Measurements from ENCODE around the gene FOXD1. TPM values are rescaled to one million over a fixed set of nuclear protein-coding genes. Genes with fewer than 3 reads are reported as not detected.
"Not testable (repeated sequence)": the region's sequence is repeated elsewhere in the genome, so short reads cannot be mapped to it uniquely, and the experiment has no call there.

FOXD1 gene
- total RNA-seq, 1 donor from 2014 or later: 0.09 TPM

DNA sequence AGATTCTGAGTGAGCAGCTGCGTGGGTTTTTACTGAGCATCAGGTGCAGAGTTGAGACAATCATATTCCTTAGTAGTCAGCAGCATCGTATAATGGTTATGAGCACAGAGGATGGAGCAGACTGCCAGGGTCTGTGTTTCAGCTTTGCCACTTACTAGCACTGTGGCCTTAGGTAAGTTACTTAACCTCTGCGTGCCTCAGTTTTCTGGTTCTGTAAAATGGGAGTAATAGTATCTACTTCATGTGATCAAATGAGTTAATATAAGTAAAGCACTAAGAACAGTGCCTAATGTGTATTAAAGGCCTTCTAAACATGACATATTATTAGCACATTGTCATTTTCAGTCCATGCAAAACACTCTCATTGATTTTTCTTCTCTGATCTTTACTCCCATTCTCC, 44.8 kb upstream of the FOXD1 start:
- H3K9me3 Mint-ChIP-seq: no peaks in the 10 kb centered on the region
- TF ChIP-seq, protein P1, sequence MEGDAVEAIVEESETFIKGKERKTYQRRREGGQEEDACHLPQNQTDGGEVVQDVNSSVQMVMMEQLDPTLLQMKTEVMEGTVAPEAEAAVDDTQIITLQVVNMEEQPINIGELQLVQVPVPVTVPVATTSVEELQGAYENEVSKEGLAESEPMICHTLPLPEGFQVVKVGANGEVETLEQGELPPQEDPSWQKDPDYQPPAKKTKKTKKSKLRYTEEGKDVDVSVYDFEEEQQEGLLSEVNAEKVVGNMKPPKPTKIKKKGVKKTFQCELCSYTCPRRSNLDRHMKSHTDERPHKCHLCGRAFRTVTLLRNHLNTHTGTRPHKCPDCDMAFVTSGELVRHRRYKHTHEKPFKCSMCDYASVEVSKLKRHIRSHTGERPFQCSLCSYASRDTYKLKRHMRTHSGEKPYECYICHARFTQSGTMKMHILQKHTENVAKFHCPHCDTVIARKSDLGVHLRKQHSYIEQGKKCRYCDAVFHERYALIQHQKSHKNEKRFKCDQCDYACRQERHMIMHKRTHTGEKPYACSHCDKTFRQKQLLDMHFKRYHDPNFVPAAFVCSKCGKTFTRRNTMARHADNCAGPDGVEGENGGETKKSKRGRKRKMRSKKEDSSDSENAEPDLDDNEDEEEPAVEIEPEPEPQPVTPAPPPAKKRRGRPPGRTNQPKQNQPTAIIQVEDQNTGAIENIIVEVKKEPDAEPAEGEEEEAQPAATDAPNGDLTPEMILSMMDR (IDR thresholded peaks at IDR 0.05; ENCODE audit: unreplicated experiment): no peak
- no peak overlapping the region for H3K4me3 Mint-ChIP-seq
- H3K27me3 Mint-ChIP-seq (ENCODE audit: low read depth): peaks cover 6% of the 10 kb centered on the region
- H3K36me3 Mint-ChIP-seq: no peaks in the 10 kb centered on the region
- H3K4me1 Mint-ChIP-seq: peaks cover 17% of the 10 kb centered on the region
- no peak for DNase-seq (ENCODE audit: low spot score in 2 of 2, unreplicated experiment in 2 of 2)
- H3K27ac Mint-ChIP-seq: no peak overlapping the region

DNA sequence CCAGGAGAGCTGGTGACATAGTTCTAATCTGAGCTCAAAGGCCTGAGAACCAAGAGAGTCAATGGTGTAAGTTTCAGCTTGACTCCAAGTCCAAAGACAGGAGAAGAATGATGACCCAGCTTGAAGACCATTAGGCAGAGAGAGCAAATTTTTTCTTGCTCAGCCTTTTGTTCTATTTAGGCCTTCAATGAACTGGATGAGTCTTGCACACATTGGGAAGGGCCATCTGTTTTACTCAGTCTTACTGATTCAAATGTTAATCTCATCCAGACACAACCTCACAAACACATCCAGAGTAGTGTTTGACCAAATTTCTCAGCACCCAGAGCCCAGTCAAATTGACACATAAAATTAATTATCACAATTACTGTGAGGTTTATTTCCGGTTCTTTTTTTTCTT, 42.6 kb upstream of the FOXD1 start:
- DNase-seq (ENCODE audit: low spot score in 2 of 2, unreplicated experiment in 2 of 2): no peak
- Mint-ChIP-seq H3K27me3 (ENCODE audit: low read depth) (peaks cover 8% of the 10 kb centered on the region), H3K9me3 (no peaks in the 10 kb centered on the region), H3K4me3 (no peak overlapping the region), H3K4me1 (peaks cover 4% of the 10 kb centered on the region), H3K36me3 (no peaks in the 10 kb centered on the region), H3K27ac (no peak overlapping the region)
- TF ChIP-seq, protein P1 (IDR thresholded peaks at IDR 0.05; ENCODE audit: unreplicated experiment): no peak

GRCh38 chr5:73490088-73490487, 41.5 kb upstream of the FOXD1 start:
- Mint-ChIP-seq H3K36me3 (no peaks in the 10 kb centered on the region), H3K4me3 (no peak overlapping the region), H3K9me3 (no peaks in the 10 kb centered on the region), H3K27me3 (ENCODE audit: low read depth) (peaks cover 8% of the 10 kb centered on the region), H3K4me1 (peaks cover 4% of the 10 kb centered on the region), H3K27ac (no peak overlapping the region)
- TF ChIP-seq, protein P1 (IDR thresholded peaks at IDR 0.05; ENCODE audit: unreplicated experiment): no peak
- DNase-seq (ENCODE audit: low spot score in 2 of 2, unreplicated experiment in 2 of 2): no peak

GRCh38 chr5:73488806-73489205, 40.2 kb upstream of the FOXD1 start:
- H3K27me3 Mint-ChIP-seq (ENCODE audit: low read depth): peaks cover 6% of the 10 kb centered on the region
- no peaks in the 10 kb centered on the region for H3K36me3 Mint-ChIP-seq
- TF ChIP-seq, protein P1 (IDR thresholded peaks at IDR 0.05; ENCODE audit: unreplicated experiment): no peak
- H3K27ac Mint-ChIP-seq: no peak overlapping the region
- no peaks in the 10 kb centered on the region for H3K9me3 Mint-ChIP-seq
- DNase-seq (ENCODE audit: low spot score in 2 of 2, unreplicated experiment in 2 of 2): no peak
- H3K4me1 Mint-ChIP-seq: peaks cover 2% of the 10 kb centered on the region
- H3K4me3 Mint-ChIP-seq: no peak overlapping the region

GRCh38 chr5:73487815-73488214, 39.2 kb upstream of the FOXD1 start:
- Mint-ChIP-seq H3K36me3 (no peaks in the 10 kb centered on the region), H3K4me3 (no peak overlapping the region), H3K9me3 (no peaks in the 10 kb centered on the region), H3K4me1 (peaks cover 2% of the 10 kb centered on the region), H3K27ac (no peak overlapping the region), H3K27me3 (ENCODE audit: low read depth) (peaks cover 3% of the 10 kb centered on the region)
- TF ChIP-seq, protein P1 (IDR thresholded peaks at IDR 0.05; ENCODE audit: unreplicated experiment): no peak
- DNase-seq (ENCODE audit: low spot score in 2 of 2, unreplicated experiment in 2 of 2): no peak

DNA sequence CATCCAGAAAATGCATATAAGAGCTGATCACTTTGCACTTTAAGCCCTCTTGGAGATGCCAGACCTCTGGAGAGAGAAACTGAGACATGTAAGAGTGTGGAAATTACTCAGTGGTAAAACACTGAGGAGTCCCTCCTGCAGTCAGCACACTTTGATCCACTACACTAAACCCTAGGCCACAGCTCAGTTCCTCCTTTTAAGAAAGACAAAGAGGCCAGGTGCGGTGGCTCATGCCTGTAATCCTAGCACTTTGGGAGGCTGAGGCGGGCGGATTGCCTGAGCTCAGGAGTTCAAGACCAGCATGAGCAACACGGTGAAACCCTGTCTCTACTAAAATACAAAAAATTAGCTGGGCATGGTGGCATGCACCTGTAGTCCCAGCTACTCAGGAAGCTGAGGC, 38.7 kb upstream of the FOXD1 start:
- not testable (repeated sequence) for H3K27ac Mint-ChIP-seq, H3K4me1 Mint-ChIP-seq

More for the DNA sequence above, 38.7 kb upstream of the FOXD1 start:
- not testable (repeated sequence) for H3K27me3 Mint-ChIP-seq (ENCODE audit: low read depth); DNase-seq (ENCODE audit: low spot score in 2 of 2, unreplicated experiment in 2 of 2); H3K36me3 Mint-ChIP-seq; H3K4me3 Mint-ChIP-seq; H3K9me3 Mint-ChIP-seq

Measured in mesothelial cell of epicardium (in vitro differentiated cells).